ENCODE measurements around the gene WNT3A. TPM values are rescaled to one million over a fixed set of nuclear protein-coding genes. Genes with fewer than 3 reads are reported as not detected.
A peak's percentile ranks its signal among the peaks of the same experiment; 100 is the strongest.

Gene WNT3A
- total RNA-seq, 1 experiment from 2014 or later: 0.24 TPM

DNA sequence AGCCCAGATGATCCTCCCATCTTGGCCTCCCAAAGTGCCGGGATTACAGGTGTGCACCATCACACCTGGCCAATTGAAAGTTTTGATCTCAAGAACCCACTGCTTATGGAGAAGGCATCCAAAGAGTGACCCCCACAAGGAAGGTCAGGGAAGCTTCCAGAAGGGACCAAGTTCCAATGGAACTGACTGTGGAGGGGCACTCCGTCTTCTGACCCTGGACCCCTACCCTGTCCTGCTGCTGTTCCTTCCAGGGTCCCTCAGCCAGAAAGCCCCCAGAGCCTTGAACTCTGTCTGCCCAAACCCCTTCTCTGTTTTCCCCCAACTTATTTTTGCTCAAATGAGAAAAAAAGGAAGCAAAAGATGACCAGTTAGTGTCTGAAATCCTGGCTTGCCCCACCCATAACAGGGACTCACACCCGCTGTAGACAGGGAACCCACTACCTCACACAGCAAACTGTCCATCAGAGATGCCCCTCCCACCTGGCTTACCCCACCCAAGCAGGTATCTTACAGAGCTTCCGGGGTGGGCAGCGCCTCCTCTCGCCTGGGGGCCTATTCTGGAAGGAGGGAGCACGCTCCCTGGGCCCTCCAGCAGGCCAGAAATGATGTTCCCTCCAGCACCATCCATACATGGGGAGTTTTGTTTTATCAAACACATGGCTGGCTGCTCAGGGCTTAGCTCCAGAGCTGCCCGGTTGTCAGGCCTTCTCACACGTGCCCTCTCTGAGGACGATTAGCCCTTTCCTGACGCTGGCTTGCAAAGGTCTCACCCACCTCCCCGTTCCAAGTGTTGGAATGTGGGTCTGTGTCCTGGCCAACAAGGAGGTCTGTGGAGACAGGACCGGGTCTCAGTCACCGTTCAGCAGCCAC lies 3.1 kb upstream of the WNT3A start:
- H3K79me2 ChIP-seq (ENCODE audit: low read depth): no peaks in the 10 kb centered on the region
- peaks cover 3% of the 10 kb centered on the region; the same call in 1 of the 2 replicates for H3F3A ChIP-seq (ENCODE audit: insufficient read depth, low read depth)
- BruUV-seq (replicated peaks): no TSS peak
- H3K27ac ChIP-seq: no peak overlapping the region
- H3K36me3 ChIP-seq (ENCODE audit: low read depth): no peaks in the 10 kb centered on the region
- no peak overlapping the region for H3K4me2 ChIP-seq
- POLR2A ChIA-PET (ENCODE audit: unreplicated experiment): interaction anchor here (0.6 kb wide), 1 partner anchor 26 kb away, joined by 3 read pairs; no protein-coding TSS in a partner anchor
- no peak for DNase-seq
- H3K4me3 ChIP-seq: no peak overlapping the region
- no peaks in the 10 kb centered on the region for H3K4me1 ChIP-seq (replicated peaks; ENCODE audit: insufficient read depth)
- intact Hi-C loops (cut with micrococcal nuclease; ENCODE audit: unreplicated experiment): loop anchor here (1.0 to 2.0 kb wide), 5 partner anchors 39 to 512 kb away; partner anchors contain the start of gene C1orf35
- H4K20me1 ChIP-seq (ENCODE audit: insufficient read depth): no peaks in the 10 kb centered on the region
- TF ChIP-seq, protein P1, sequence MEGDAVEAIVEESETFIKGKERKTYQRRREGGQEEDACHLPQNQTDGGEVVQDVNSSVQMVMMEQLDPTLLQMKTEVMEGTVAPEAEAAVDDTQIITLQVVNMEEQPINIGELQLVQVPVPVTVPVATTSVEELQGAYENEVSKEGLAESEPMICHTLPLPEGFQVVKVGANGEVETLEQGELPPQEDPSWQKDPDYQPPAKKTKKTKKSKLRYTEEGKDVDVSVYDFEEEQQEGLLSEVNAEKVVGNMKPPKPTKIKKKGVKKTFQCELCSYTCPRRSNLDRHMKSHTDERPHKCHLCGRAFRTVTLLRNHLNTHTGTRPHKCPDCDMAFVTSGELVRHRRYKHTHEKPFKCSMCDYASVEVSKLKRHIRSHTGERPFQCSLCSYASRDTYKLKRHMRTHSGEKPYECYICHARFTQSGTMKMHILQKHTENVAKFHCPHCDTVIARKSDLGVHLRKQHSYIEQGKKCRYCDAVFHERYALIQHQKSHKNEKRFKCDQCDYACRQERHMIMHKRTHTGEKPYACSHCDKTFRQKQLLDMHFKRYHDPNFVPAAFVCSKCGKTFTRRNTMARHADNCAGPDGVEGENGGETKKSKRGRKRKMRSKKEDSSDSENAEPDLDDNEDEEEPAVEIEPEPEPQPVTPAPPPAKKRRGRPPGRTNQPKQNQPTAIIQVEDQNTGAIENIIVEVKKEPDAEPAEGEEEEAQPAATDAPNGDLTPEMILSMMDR (conservative IDR thresholded peaks at IDR 0.05): no peak
- no peak for TF ChIP-seq EZH2 (IDR thresholded peaks at IDR 0.05; ENCODE audit: low read depth)
- no peak overlapping the region for H2AFZ ChIP-seq
- CTCF ChIA-PET: interaction anchor here (0.6 to 1.5 kb wide), 7 partner anchors 45 to 209 kb away, joined by 3 to 14 read pairs (median 3); partner anchors contain the start of gene IBA57
- peaks cover 6% of the 10 kb centered on the region for H3K27me3 ChIP-seq (ENCODE audit: insufficient read depth, low read depth)
- no peaks in the 10 kb centered on the region for H3K9me3 ChIP-seq (ENCODE audit: insufficient read depth, low read depth)
- no peaks in the 10 kb centered on the region for H3K9me2 ChIP-seq (ENCODE audit: insufficient read depth)

GRCh38 chr1:228004331-228004855 lies 2.4 kb upstream of the WNT3A start:
- no peaks in the 10 kb centered on the region for H3K36me3 ChIP-seq (ENCODE audit: low read depth)
- peaks cover 3% of the 10 kb centered on the region; the same call in 1 of the 2 replicates for H3F3A ChIP-seq (ENCODE audit: insufficient read depth, low read depth)
- no peaks in the 10 kb centered on the region for H3K79me2 ChIP-seq (ENCODE audit: low read depth)
- H3K9me3 ChIP-seq (ENCODE audit: insufficient read depth, low read depth): no peaks in the 10 kb centered on the region
- POLR2A ChIA-PET (ENCODE audit: unreplicated experiment): no interaction called here
- CTCF ChIA-PET: interaction anchor here (0.5 to 1.5 kb wide), 10 partner anchors 9 to 1109 kb away, joined by 3 to 14 read pairs (median 5); partner anchors contain the start of gene IBA57
- H3K4me3 ChIP-seq: no peak overlapping the region
- DNase-seq: peak; percentile 43 to 59
- TF ChIP-seq, protein P1 (conservative IDR thresholded peaks at IDR 0.05): peak; percentile 80
- TF ChIP-seq EZH2 (IDR thresholded peaks at IDR 0.05; ENCODE audit: low read depth): no peak
- H3K4me1 ChIP-seq (replicated peaks; ENCODE audit: insufficient read depth): no peaks in the 10 kb centered on the region
- no peak overlapping the region for H3K27ac ChIP-seq
- no peaks in the 10 kb centered on the region for H3K9me2 ChIP-seq (ENCODE audit: insufficient read depth)
- BruUV-seq (replicated peaks): no TSS peak
- no peaks in the 10 kb centered on the region for H4K20me1 ChIP-seq (ENCODE audit: insufficient read depth)
- H3K27me3 ChIP-seq (ENCODE audit: insufficient read depth, low read depth): peaks cover 13% of the 10 kb centered on the region
- no peak overlapping the region for H3K4me2 ChIP-seq
- no peak overlapping the region for H2AFZ ChIP-seq
- intact Hi-C loops (cut with micrococcal nuclease; ENCODE audit: unreplicated experiment): loop anchor here (1.0 to 2.0 kb wide), 5 partner anchors 38 to 511 kb away; partner anchors contain the start of gene C1orf35

DNA sequence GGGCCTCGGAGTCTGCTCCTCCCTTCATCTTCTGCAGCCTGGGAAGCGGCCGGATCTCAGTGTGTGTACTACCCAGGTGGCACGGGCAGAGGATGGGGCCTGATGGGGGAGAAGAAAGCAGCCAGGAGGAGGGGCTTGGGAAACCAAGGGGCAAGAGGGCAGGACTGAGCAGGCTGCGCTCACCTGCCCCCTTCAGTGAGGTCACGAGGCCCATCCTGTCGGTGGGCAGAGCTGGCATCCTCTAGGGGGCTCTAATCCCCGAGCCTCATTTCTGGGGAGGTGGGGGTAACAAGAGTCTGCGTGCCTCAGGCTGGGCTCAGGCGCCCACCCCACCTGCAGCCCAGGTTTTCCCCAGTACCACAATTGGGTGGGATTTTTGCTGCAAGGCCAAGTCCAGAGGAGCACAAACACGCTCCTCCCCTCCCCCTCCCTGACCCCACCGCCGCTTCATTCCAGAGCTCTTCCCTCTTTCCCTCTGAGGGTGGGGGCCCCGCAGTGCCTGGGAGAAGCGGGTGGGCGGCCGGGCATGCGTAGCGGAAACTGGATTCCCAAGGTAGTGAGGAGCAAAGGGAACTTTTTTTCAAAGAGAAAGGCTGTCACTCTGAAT lies 1.8 kb upstream of the WNT3A start:
- POLR2A ChIA-PET (ENCODE audit: unreplicated experiment): interaction anchor here (1.0 kb wide), 1 partner anchor 40 kb away, joined by 3 read pairs; no protein-coding TSS in a partner anchor
- H3K4me2 ChIP-seq: no peak overlapping the region
- no peaks in the 10 kb centered on the region for H4K20me1 ChIP-seq (ENCODE audit: insufficient read depth)
- H3K4me1 ChIP-seq (replicated peaks; ENCODE audit: insufficient read depth): no peaks in the 10 kb centered on the region
- CTCF ChIA-PET: interaction anchor here (0.5 to 1.4 kb wide), 11 partner anchors 8 to 1110 kb away, joined by 3 to 10 read pairs (median 6); partner anchors contain the start of gene ARF1
- no TSS peak for BruUV-seq (replicated peaks)
- H3K27ac ChIP-seq: no peak overlapping the region
- no peaks in the 10 kb centered on the region for H3K36me3 ChIP-seq (ENCODE audit: low read depth)
- H3K27me3 ChIP-seq (ENCODE audit: insufficient read depth, low read depth): peaks cover 17% of the 10 kb centered on the region
- no peak for TF ChIP-seq EZH2 (IDR thresholded peaks at IDR 0.05; ENCODE audit: low read depth)
- TF ChIP-seq, protein P1 (conservative IDR thresholded peaks at IDR 0.05): no peak
- H3K79me2 ChIP-seq (ENCODE audit: low read depth): no peaks in the 10 kb centered on the region
- H3K4me3 ChIP-seq: no peak overlapping the region
- no peaks in the 10 kb centered on the region for H3K9me2 ChIP-seq (ENCODE audit: insufficient read depth)
- H3F3A ChIP-seq (ENCODE audit: insufficient read depth, low read depth): peaks cover 3% of the 10 kb centered on the region; the same call in 1 of the 2 replicates
- no peak for DNase-seq
- H2AFZ ChIP-seq: no peak overlapping the region
- intact Hi-C loops (cut with micrococcal nuclease; ENCODE audit: unreplicated experiment): loop anchor here (1.0 to 5.0 kb wide), 6 partner anchors 38 to 510 kb away; partner anchors contain the start of genes ARF1 and C1orf35
- H3K9me3 ChIP-seq (ENCODE audit: insufficient read depth, low read depth): no peaks in the 10 kb centered on the region
